Measurements from ENCODE around the gene SPAAR.
A peak's percentile ranks its signal among the peaks of the same experiment; 100 is the strongest.

The SPAAR gene

GRCh38 chr9:35951736-35952135 lies 42.4 kb downstream of the SPAAR start:
- DNase-seq, result no peak

GRCh38 chr9:35952526-35953191 lies 43.4 kb downstream of the SPAAR start:
- no peak for DNase-seq

GRCh38 chr9:35954942-35955546 lies 45.8 kb downstream of the SPAAR start:
- DNase-seq, result peak; percentile 53

- DNase-seq, result no peak
Measured at GRCh38 chr9:35956651-35957050, 47.4 kb downstream of the SPAAR start.

GRCh38 chr9:35958104-35958837 lies 49.0 kb downstream of the SPAAR start, which contains the start of gene OR2S2:
OR2S2 (minus strand) TSS chr9:35958154; CDS start chr9:35958098, 56 bp downstream.
- DNase-seq, result no peak

GRCh38 chr9:35960039-35960655 lies 50.9 kb downstream of the SPAAR start:
- no peak for DNase-seq
